ENCODE data around the gene KDM8. TPM values are rescaled to one million over a fixed set of nuclear protein-coding genes. Genes with fewer than 3 reads are reported as not detected.

KDM8 gene
- total RNA-seq, 1 donor from 2014 or later: 4.3 TPM

GRCh38 chr16:27234603-27235002, 31.3 kb downstream of the KDM8 start:
- H3K9ac ChIP-seq (ENCODE audit: low read length): peak overlapping the region; percentile 34

GRCh38 chr16:27235055-27235937, 32.0 kb downstream of the KDM8 start:
- H2AFZ ChIP-seq (ENCODE audit: low read depth, low read length): peak overlapping the region; percentile 61

More at GRCh38 chr16:27234603-27235002, 31.3 kb downstream of the KDM8 start:
- Mint-ChIP-seq H3K36me3 (ENCODE audit: low read depth, unreplicated experiment) (peaks cover 6% of the 10 kb centered on the region), H3K27me3 (ENCODE audit: low read depth, unreplicated experiment) (no peaks in the 10 kb centered on the region), H3K9me3 (ENCODE audit: unreplicated experiment) (no peaks in the 10 kb centered on the region), H3K4me3 (ENCODE audit: unreplicated experiment) (no peak overlapping the region), H3K4me1 (ENCODE audit: low read depth, unreplicated experiment) (peaks cover 31% of the 10 kb centered on the region), H3K27ac (ENCODE audit: unreplicated experiment) (no peak overlapping the region)
- H2AFZ ChIP-seq (ENCODE audit: low read depth, low read length): no peak overlapping the region
- H3K27ac ChIP-seq (ENCODE audit: low read depth, low read length): no peak overlapping the region
- FAIRE-seq (no peak), DNase-seq (ENCODE audit: low read depth) (no peak)
- no peaks in the 10 kb centered on the region for H3K36me3 ChIP-seq (ENCODE audit: insufficient read depth, low read length)
- H3K4me1 ChIP-seq (ENCODE audit: insufficient read depth, low read length): peaks cover 29% of the 10 kb centered on the region
- no peak overlapping the region for H3K4me3 ChIP-seq (ENCODE audit: insufficient read depth, low read depth, low read length)
- H4K20me1 ChIP-seq (ENCODE audit: insufficient read depth, low read length): no peaks in the 10 kb centered on the region
- H3K27me3 ChIP-seq (ENCODE audit: insufficient read depth, low read length): no peaks in the 10 kb centered on the region
- H3K9me3 ChIP-seq (ENCODE audit: insufficient read depth, low read depth, low read length): no peaks in the 10 kb centered on the region
- no peak overlapping the region for H3K4me2 ChIP-seq (ENCODE audit: low read length)
- TF ChIP-seq EZH2 (IDR thresholded peaks at IDR 0.05; ENCODE audit: insufficient read depth, low read length) (no peak), CTCF (IDR thresholded peaks at IDR 0.05; ENCODE audit: insufficient read depth, low read depth, low read length) (no peak)
- no peaks in the 10 kb centered on the region for H3K79me2 ChIP-seq (ENCODE audit: insufficient read depth, low read length)

More at GRCh38 chr16:27235055-27235937, 32.0 kb downstream of the KDM8 start:
- no peaks in the 10 kb centered on the region for H3K9me3 ChIP-seq (ENCODE audit: insufficient read depth, low read depth, low read length)
- Mint-ChIP-seq H3K9me3 (ENCODE audit: unreplicated experiment) (no peaks in the 10 kb centered on the region), H3K27ac (ENCODE audit: unreplicated experiment) (no peak overlapping the region), H3K36me3 (ENCODE audit: low read depth, unreplicated experiment) (peaks cover 6% of the 10 kb centered on the region), H3K27me3 (ENCODE audit: low read depth, unreplicated experiment) (no peaks in the 10 kb centered on the region), H3K4me1 (ENCODE audit: low read depth, unreplicated experiment) (peaks cover 31% of the 10 kb centered on the region), H3K4me3 (ENCODE audit: unreplicated experiment) (no peak overlapping the region)
- no peaks in the 10 kb centered on the region for H3K36me3 ChIP-seq (ENCODE audit: insufficient read depth, low read length)
- H4K20me1 ChIP-seq (ENCODE audit: insufficient read depth, low read length): no peaks in the 10 kb centered on the region
- H3K27me3 ChIP-seq (ENCODE audit: insufficient read depth, low read length): no peaks in the 10 kb centered on the region
- no peak overlapping the region for H3K4me3 ChIP-seq (ENCODE audit: insufficient read depth, low read depth, low read length)
- peak; percentile 81 for DNase-seq (ENCODE audit: low read depth)
- no peaks in the 10 kb centered on the region for H3K79me2 ChIP-seq (ENCODE audit: insufficient read depth, low read length)
- H3K27ac ChIP-seq (ENCODE audit: low read depth, low read length): peak overlapping the region; percentile 57
- peak overlapping the region; percentile 67 for H3K4me2 ChIP-seq (ENCODE audit: low read length)
- H3K4me1 ChIP-seq (ENCODE audit: insufficient read depth, low read length): peaks cover 29% of the 10 kb centered on the region
- peak overlapping the region; percentile 60 for H3K9ac ChIP-seq (ENCODE audit: low read length)
- TF ChIP-seq CTCF (IDR thresholded peaks at IDR 0.05; ENCODE audit: insufficient read depth, low read depth, low read length) (peak; percentile 95), EZH2 (IDR thresholded peaks at IDR 0.05; ENCODE audit: insufficient read depth, low read length) (no peak)
- no peak for FAIRE-seq
